H1 (cell line): ENCODE results near the gene CSF3R. TPM values are rescaled to one million over a fixed set of nuclear protein-coding genes. Genes with fewer than 3 reads are reported as not detected.

Source experiments
- ASH2L ChIP-seq: fragments of 200-600, 300-600 bp; sonication (generic); IDR thresholded peaks from one replicate; pipeline ENCODE4 v1.7.1; 2017; ENCODE audit warnings: low read length
- BCL11A ChIP-seq, 2 experiments: IDR thresholded peaks; one replicate each; pipeline ENCODE4 v1.6.1; 2011; ENCODE audit warnings: low read depth in 2 of 2, low read length in 2 of 2, mild to moderate bottlenecking in 2 of 2
- CBX8 ChIP-seq: fragments of 300-800, 300-1000 bp; sonication (generic); IDR thresholded peaks from 2 replicates; pipeline ENCODE4 v1.7.1; 2016; ENCODE audit warnings: low read depth, low read length, borderline replicate concordance
- CHD1 ChIP-seq: IDR thresholded peaks from 2 replicates; pipeline ENCODE4 v1.6.1; 2012; ENCODE audit warnings: low read depth, low read length, improper control_type of control experiment
- EP300 ChIP-seq, 2 experiments: IDR thresholded peaks; 1 replicate in 1 of 2; 2 replicates in 1 of 2; pipeline ENCODE4 v1.6.1; 2011 to 2012; ENCODE audit warnings: low read depth in 2 of 2, low read length in 2 of 2, mild to moderate bottlenecking in 2 of 2, borderline replicate concordance in 1 of 2, inconsistent platforms in 1 of 2, moderate library complexity in 1 of 2
- EZH2 ChIP-seq: fragments of 200-600 bp; sonication (generic); IDR thresholded peaks from 2 replicates; pipeline ENCODE4 v1.7.1; 2012; ENCODE audit warnings: low read depth, mild to moderate bottlenecking, moderate library complexity, low read length, inconsistent platforms; ENCODE audit not compliant: severe bottlenecking
- KDM4A ChIP-seq: IDR thresholded peaks from one replicate; pipeline ENCODE4 v1.7.1; 2012; ENCODE audit warnings: low read depth, mild to moderate bottlenecking, moderate library complexity, low read length, inconsistent platforms; ENCODE audit not compliant: severe bottlenecking
- NANOG ChIP-seq: IDR thresholded peaks from 2 replicates; pipeline ENCODE4 v1.6.1; 2011; ENCODE audit warnings: low read length, low read depth, mild to moderate bottlenecking, inconsistent platforms; ENCODE audit not compliant: insufficient read depth, poor library complexity, severe bottlenecking
- NRF1 ChIP-seq: IDR thresholded peaks from 2 replicates; pipeline ENCODE4 v1.6.1; 2011; ENCODE audit warnings: mild to moderate bottlenecking, low read depth, low read length, improper control_type of control experiment
- POLR2A ChIP-seq, 2 experiments: IDR thresholded peaks; 1 replicate in 1 of 2; 2 replicates in 1 of 2; pipeline ENCODE4 v1.6.1; 2011; ENCODE audit warnings: low read depth in 2 of 2, low read length in 2 of 2, mild to moderate bottlenecking in 2 of 2; ENCODE audit errors: control extremely low read depth in 1 of 2
- POLR2AphosphoS5 ChIP-seq: IDR thresholded peaks from 2 replicates; pipeline ENCODE4 v1.6.1; 2011; ENCODE audit warnings: low read depth, low read length
- POU5F1 ChIP-seq: IDR thresholded peaks from 2 replicates; pipeline ENCODE4 v1.6.1; 2011; ENCODE audit warnings: low read depth, mild to moderate bottlenecking, low read length, moderate library complexity
- RBBP5 ChIP-seq: IDR thresholded peaks from 2 replicates; pipeline ENCODE4 v1.7.1; 2012; ENCODE audit warnings: low read depth, mild to moderate bottlenecking, inconsistent platforms, low read length, moderate library complexity, borderline replicate concordance
- SAP30 ChIP-seq: fragments of 300-600 bp; sonication (generic); IDR thresholded peaks from 2 replicates; pipeline ENCODE4 v1.7.1; 2012; ENCODE audit warnings: low read length, moderate library complexity, mild to moderate bottlenecking, inconsistent platforms; ENCODE audit not compliant: insufficient read depth, insufficient replicate concordance
- SIX5 ChIP-seq: IDR thresholded peaks from 2 replicates; pipeline ENCODE4 v1.6.1; 2011; ENCODE audit warnings: mild to moderate bottlenecking, low read depth, low read length
- SP2 ChIP-seq: IDR thresholded peaks from 2 replicates; pipeline ENCODE4 v1.6.1; 2012; ENCODE audit warnings: mild to moderate bottlenecking, low read length, inconsistent platforms
- TAF7 ChIP-seq: optimal IDR thresholded peaks from 2 replicates; pipeline ENCODE3; 2011; ENCODE audit warnings: low read depth, mild to moderate bottlenecking, inconsistent platforms, low read length, moderate library complexity, borderline replicate concordance
- ZNF274 ChIP-seq: IDR thresholded peaks from 2 replicates; pipeline ENCODE4 v1.7.0; 2012; ENCODE audit warnings: low read length, borderline replicate concordance; ENCODE audit errors: extremely low read depth
- polyA plus RNA-seq, 7 experiments: library from polyadenylated mRNA; depleted of rRNA in 3 of 7; stranded (reverse) in 5 of 7; unstranded in 2 of 7; fragments of >200 nt in 5 of 7; fragments of 200-250 nt in 2 of 7; gene quantifications; 1 replicate in 5 of 7; 2 replicates in 1 of 7; 4 replicates in 1 of 7; pipeline versions ENCODE4 v1.2.1 to v1.2.3, GENCODE V29; 2011 to 2013; ENCODE audit warnings: missing spikeins in 2 of 7, mixed read lengths in 2 of 7
- total RNA-seq: library from RNA; stranded (reverse); fragmentation: NEBNext Ultra II Directional; extraction: Animal tissue kit (Norgen Biotek cat#: 25700); gene quantifications from 2 replicates; pipeline ENCODE4 v1.2.1, GENCODE V29; 2021

The CSF3R gene
- total and polyA plus RNA-seq, 2 of the 8 experiments (the other 6 are each of a cell fraction or from before 2014, with no cell fraction given), result not detected

GRCh38 chr1:36447450-36447849 lies 35.3 kb downstream of the CSF3R start (continued):
- TF ChIP-seq NANOG (no peak), KDM4A (no peak), TAF7 (no peak), POLR2AphosphoS5 (no peak), SAP30 (no peak), CHD1 (no peak), RBBP5 (no peak), POU5F1 (no peak), CBX8 (no peak), BCL11A (IDR thresholded peaks at IDR 0.05; ENCODE audit: low read depth in 2 of 2, low read length in 2 of 2) (no peak), ASH2L (no peak), POLR2A (IDR thresholded peaks at IDR 0.05; ENCODE audit: control extremely low read depth in 1 of 2, low read depth in 2 of 2, low read length in 2 of 2) (no peak), NRF1 (no peak), SIX5 (no peak), ZNF274 (no peak), EZH2 (no peak), EP300 (IDR thresholded peaks at IDR 0.05; ENCODE audit: borderline replicate concordance in 1 of 2, low read depth in 2 of 2, low read length in 2 of 2) (no peak), SP2 (no peak)
